ENCODE data around the gene TMEM235. TPM values are rescaled to one million over a fixed set of nuclear protein-coding genes. Genes with fewer than 3 reads are reported as not detected.

Gene TMEM235
- total RNA-seq, 1 donor from 2014 or later = not detected

GRCh38 chr17:78204387-78205123 is 26.9 kb upstream of the TMEM235 start:
- Mint-ChIP-seq H3K27ac (no peak overlapping the region), H3K36me3 (ENCODE audit: low read depth) (peaks cover 3% of the 10 kb centered on the region), H3K4me3 (no peak overlapping the region), H3K9me3 (no peaks in the 10 kb centered on the region), H3K4me1 (ENCODE audit: low read depth) (no peaks in the 10 kb centered on the region), H3K27me3 (ENCODE audit: insufficient read depth) (no peaks in the 10 kb centered on the region)
- intact Hi-C loops (cut with micrococcal nuclease) = no loop called here
- no peak for DNase-seq (ENCODE audit: low spot score)

DNA sequence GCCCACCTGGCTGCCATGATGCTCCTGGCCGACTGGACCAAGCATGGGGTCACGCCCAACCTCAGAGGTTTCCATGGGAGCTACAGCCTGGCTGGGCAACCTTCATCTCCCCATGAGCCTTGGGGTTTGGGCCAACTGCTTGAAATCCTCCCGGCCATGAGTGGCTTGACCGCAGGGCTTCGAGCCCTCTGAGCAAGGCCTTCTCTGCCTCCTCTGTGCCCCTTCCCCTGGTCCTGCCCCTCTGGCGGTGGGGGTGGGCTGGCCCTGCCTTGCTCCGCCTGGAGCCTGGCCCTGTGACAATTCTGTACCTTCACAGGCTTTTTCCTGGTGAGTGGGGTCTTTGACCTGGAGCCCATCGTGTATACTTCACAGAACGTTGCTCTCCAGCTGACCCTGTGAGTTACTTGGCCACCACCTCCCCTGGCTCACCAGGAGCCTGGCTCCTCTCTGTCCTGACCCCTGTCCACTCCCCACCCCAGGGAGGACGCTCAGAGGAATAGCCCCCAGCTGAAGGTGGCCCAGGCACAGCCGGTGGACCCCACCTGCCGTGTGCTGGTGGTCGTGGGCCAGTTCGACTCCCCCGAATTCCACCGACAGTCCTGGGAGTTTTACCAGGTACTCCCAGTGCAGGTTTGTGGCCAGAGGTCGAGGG is 26.2 kb upstream of the TMEM235 start:
- intact Hi-C loops (cut with micrococcal nuclease) = no loop called here
- Mint-ChIP-seq H3K27ac (no peak overlapping the region), H3K27me3 (ENCODE audit: insufficient read depth) (peaks cover 2% of the 10 kb centered on the region), H3K9me3 (no peaks in the 10 kb centered on the region), H3K36me3 (ENCODE audit: low read depth) (peaks cover 3% of the 10 kb centered on the region), H3K4me3 (no peak overlapping the region), H3K4me1 (ENCODE audit: low read depth) (no peaks in the 10 kb centered on the region)
- DNase-seq (ENCODE audit: low spot score) = no peak

- H3K27ac Mint-ChIP-seq = no peak overlapping the region
- no peak overlapping the region for H3K4me3 Mint-ChIP-seq
- no peaks in the 10 kb centered on the region for H3K9me3 Mint-ChIP-seq
- intact Hi-C loops (cut with micrococcal nuclease) = no loop called here
- no peaks in the 10 kb centered on the region for H3K4me1 Mint-ChIP-seq (ENCODE audit: low read depth)
- peaks cover 2% of the 10 kb centered on the region for H3K27me3 Mint-ChIP-seq (ENCODE audit: insufficient read depth)
- DNase-seq (ENCODE audit: low spot score) = no peak
- H3K36me3 Mint-ChIP-seq (ENCODE audit: low read depth) = peaks cover 3% of the 10 kb centered on the region
Observed at GRCh38 chr17:78206298-78206697, 25.1 kb upstream of the TMEM235 start.

- DNase-seq (ENCODE audit: low spot score) = no peak
- Mint-ChIP-seq H3K9me3 (no peaks in the 10 kb centered on the region), H3K36me3 (ENCODE audit: low read depth) (peaks cover 3% of the 10 kb centered on the region), H3K4me3 (no peak overlapping the region), H3K4me1 (ENCODE audit: low read depth) (no peaks in the 10 kb centered on the region), H3K27me3 (ENCODE audit: insufficient read depth) (peaks cover 2% of the 10 kb centered on the region), H3K27ac (no peak overlapping the region)
- intact Hi-C loops (cut with micrococcal nuclease) = no loop called here
Observed at GRCh38 chr17:78208486-78208885, 22.9 kb upstream of the TMEM235 start.

- DNase-seq (ENCODE audit: low spot score) = no peak
- H3K27ac Mint-ChIP-seq = no peak overlapping the region
- no peak overlapping the region for H3K4me3 Mint-ChIP-seq
- H3K36me3 Mint-ChIP-seq (ENCODE audit: low read depth) = no peaks in the 10 kb centered on the region
- H3K4me1 Mint-ChIP-seq (ENCODE audit: low read depth) = peaks cover under 1% of the 10 kb centered on the region
- no peaks in the 10 kb centered on the region for H3K9me3 Mint-ChIP-seq
- peaks cover 2% of the 10 kb centered on the region for H3K27me3 Mint-ChIP-seq (ENCODE audit: insufficient read depth)
- intact Hi-C loops (cut with micrococcal nuclease) = no loop called here
Observed at GRCh38 chr17:78210111-78210510, 21.3 kb upstream of the TMEM235 start.

DNA sequence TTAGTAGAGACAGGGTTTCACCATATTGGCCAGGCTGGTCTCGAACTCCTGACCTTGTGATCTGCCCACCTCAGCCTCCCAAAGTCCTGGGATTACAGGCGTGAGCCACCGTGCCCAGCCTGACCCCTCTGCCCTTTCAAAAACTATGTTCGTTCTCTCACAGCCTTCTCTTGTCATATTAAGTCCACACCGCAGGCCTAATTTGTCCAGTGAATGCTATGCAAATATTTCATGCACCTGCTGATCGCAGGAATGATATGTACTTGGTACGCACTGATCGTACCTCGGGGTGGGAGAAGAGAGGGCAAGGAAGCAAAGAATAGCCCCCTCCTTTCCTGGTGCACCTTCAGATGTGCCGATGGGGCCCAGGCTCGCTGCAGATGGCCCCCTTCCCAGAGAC is 20.4 kb upstream of the TMEM235 start:
- DNase-seq (ENCODE audit: low spot score) = no peak
- Mint-ChIP-seq H3K4me1 (ENCODE audit: low read depth) (peaks cover 8% of the 10 kb centered on the region), H3K27me3 (ENCODE audit: insufficient read depth) (peaks cover 2% of the 10 kb centered on the region), H3K36me3 (ENCODE audit: low read depth) (peaks cover 2% of the 10 kb centered on the region), H3K4me3 (no peak overlapping the region), H3K9me3 (no peaks in the 10 kb centered on the region), H3K27ac (no peak overlapping the region)
- intact Hi-C loops (cut with micrococcal nuclease) = no loop called here

DNA sequence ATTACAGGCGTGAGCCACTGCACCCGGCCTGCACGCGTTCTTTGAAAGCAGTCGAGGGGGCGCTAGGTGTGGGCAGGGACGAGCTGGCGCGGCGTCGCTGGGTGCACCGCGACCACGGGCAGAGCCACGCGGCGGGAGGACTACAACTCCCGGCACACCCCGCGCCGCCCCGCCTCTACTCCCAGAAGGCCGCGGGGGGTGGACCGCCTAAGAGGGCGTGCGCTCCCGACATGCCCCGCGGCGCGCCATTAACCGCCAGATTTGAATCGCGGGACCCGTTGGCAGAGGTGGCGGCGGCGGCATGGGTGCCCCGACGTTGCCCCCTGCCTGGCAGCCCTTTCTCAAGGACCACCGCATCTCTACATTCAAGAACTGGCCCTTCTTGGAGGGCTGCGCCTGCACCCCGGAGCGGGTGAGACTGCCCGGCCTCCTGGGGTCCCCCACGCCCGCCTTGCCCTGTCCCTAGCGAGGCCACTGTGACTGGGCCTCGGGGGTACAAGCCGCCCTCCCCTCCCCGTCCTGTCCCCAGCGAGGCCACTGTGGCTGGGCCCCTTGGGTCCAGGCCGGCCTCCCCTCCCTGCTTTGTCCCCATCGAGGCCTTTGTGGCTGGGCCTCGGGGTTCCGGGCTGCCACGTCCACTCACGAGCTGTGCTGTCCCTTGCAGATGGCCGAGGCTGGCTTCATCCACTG is 17.3 kb upstream of the TMEM235 start, which contains the start of gene BIRC5:
Gene BIRC5, plus strand, starts transcription at position 238 of the 690 bp plus-strand sequence. Its CDS starts 64 bp downstream, at position 302.
- Mint-ChIP-seq H3K9me3 (no peaks in the 10 kb centered on the region), H3K4me3 (peak within 1 kb of the TSS; percentile 96), H3K36me3 (ENCODE audit: low read depth) (peaks cover 12% of the 10 kb centered on the region), H3K4me1 (ENCODE audit: low read depth) (peaks cover 15% of the 10 kb centered on the region), H3K27ac (peak within 1 kb of the TSS; percentile 91), H3K27me3 (ENCODE audit: insufficient read depth) (peaks cover 2% of the 10 kb centered on the region)
- intact Hi-C loops (cut with micrococcal nuclease) = loop anchor here (1.0 kb wide), 3 partner anchors 27 to 74 kb away; partner anchors contain the start of genes AFMID and TK1
- DNase-seq (ENCODE audit: low spot score) = peak; percentile 86

GRCh38 chr17:78214706-78215061 is 16.7 kb upstream of the TMEM235 start:
- peak overlapping the region; percentile 96 for H3K4me3 Mint-ChIP-seq
- intact Hi-C loops (cut with micrococcal nuclease) = loop anchor here (1.0 kb wide), 3 partner anchors 27 to 74 kb away; partner anchors contain the start of genes AFMID and TK1
- H3K27ac Mint-ChIP-seq = peak overlapping the region; percentile 91
- no peaks in the 10 kb centered on the region for H3K9me3 Mint-ChIP-seq
- H3K27me3 Mint-ChIP-seq (ENCODE audit: insufficient read depth) = peaks cover 2% of the 10 kb centered on the region
- H3K36me3 Mint-ChIP-seq (ENCODE audit: low read depth) = peaks cover 17% of the 10 kb centered on the region
- H3K4me1 Mint-ChIP-seq (ENCODE audit: low read depth) = peaks cover 15% of the 10 kb centered on the region
- DNase-seq (ENCODE audit: low spot score) = no peak

- no peak for DNase-seq (ENCODE audit: low spot score)
- peaks cover 27% of the 10 kb centered on the region for H3K36me3 Mint-ChIP-seq (ENCODE audit: low read depth)
- intact Hi-C loops (cut with micrococcal nuclease) = no loop called here
- H3K27ac Mint-ChIP-seq = peak overlapping the region; percentile 18
- H3K27me3 Mint-ChIP-seq (ENCODE audit: insufficient read depth) = no peaks in the 10 kb centered on the region
- H3K4me3 Mint-ChIP-seq = no peak overlapping the region
- no peaks in the 10 kb centered on the region for H3K9me3 Mint-ChIP-seq
- peaks cover 15% of the 10 kb centered on the region for H3K4me1 Mint-ChIP-seq (ENCODE audit: low read depth)
Observed at GRCh38 chr17:78219396-78220150, 11.9 kb upstream of the TMEM235 start.

GRCh38 chr17:78223061-78223460 is 8.4 kb upstream of the TMEM235 start:
- no peak for DNase-seq (ENCODE audit: low spot score)
- intact Hi-C loops (cut with micrococcal nuclease) = no loop called here
- H3K27ac Mint-ChIP-seq = no peak overlapping the region
- no peaks in the 10 kb centered on the region for H3K27me3 Mint-ChIP-seq (ENCODE audit: insufficient read depth)
- peaks cover 26% of the 10 kb centered on the region for H3K36me3 Mint-ChIP-seq (ENCODE audit: low read depth)
- H3K4me1 Mint-ChIP-seq (ENCODE audit: low read depth) = peaks cover 9% of the 10 kb centered on the region
- H3K4me3 Mint-ChIP-seq = no peak overlapping the region
- no peaks in the 10 kb centered on the region for H3K9me3 Mint-ChIP-seq

GRCh38 chr17:78223765-78224164 is 7.7 kb upstream of the TMEM235 start:
- Mint-ChIP-seq H3K27me3 (ENCODE audit: insufficient read depth) (peaks cover under 1% of the 10 kb centered on the region), H3K27ac (no peak overlapping the region), H3K9me3 (no peaks in the 10 kb centered on the region), H3K4me3 (no peak overlapping the region), H3K4me1 (ENCODE audit: low read depth) (peaks cover 9% of the 10 kb centered on the region), H3K36me3 (ENCODE audit: low read depth) (peaks cover 24% of the 10 kb centered on the region)
- no peak for DNase-seq (ENCODE audit: low spot score)
- intact Hi-C loops (cut with micrococcal nuclease) = no loop called here

DNA sequence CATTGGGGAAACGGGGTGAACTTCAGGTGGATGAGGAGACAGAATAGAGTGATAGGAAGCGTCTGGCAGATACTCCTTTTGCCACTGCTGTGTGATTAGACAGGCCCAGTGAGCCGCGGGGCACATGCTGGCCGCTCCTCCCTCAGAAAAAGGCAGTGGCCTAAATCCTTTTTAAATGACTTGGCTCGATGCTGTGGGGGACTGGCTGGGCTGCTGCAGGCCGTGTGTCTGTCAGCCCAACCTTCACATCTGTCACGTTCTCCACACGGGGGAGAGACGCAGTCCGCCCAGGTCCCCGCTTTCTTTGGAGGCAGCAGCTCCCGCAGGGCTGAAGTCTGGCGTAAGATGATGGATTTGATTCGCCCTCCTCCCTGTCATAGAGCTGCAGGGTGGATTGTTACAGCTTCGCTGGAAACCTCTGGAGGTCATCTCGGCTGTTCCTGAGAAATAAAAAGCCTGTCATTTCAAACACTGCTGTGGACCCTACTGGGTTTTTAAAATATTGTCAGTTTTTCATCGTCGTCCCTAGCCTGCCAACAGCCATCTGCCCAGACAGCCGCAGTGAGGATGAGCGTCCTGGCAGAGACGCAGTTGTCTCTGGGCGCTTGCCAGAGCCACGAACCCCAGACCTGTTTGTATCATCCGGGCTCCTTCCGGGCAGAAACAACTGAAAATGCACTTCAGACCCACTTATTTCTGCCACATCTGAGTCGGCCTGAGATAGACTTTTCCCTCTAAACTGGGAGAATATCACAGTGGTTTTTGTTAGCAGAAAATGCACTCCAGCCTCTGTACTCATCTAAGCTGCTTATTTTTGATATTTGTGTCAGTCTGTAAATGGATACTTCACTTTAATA is 7.0 kb upstream of the TMEM235 start:
- no peak for DNase-seq (ENCODE audit: low spot score)
- no peak overlapping the region for H3K27ac Mint-ChIP-seq
- H3K4me1 Mint-ChIP-seq (ENCODE audit: low read depth) = peaks cover 9% of the 10 kb centered on the region
- intact Hi-C loops (cut with micrococcal nuclease) = no loop called here
- no peak overlapping the region for H3K4me3 Mint-ChIP-seq
- no peaks in the 10 kb centered on the region for H3K9me3 Mint-ChIP-seq
- H3K27me3 Mint-ChIP-seq (ENCODE audit: insufficient read depth) = peaks cover 7% of the 10 kb centered on the region
- peaks cover 18% of the 10 kb centered on the region for H3K36me3 Mint-ChIP-seq (ENCODE audit: low read depth)
